Keratinocyte (primary cell): ENCODE results near the gene MBD3L1.

Source experiments
- CTCF ChIP-seq, 3 experiments: IDR thresholded peaks in 1 of 3; conservative IDR thresholded peaks in 1 of 3; optimal IDR thresholded peaks in 1 of 3; 2 replicates in 2 of 3; 3 replicates in 1 of 3; pipeline versions ENCODE3 to v1.5.1; 2011; ENCODE audit warnings: low read length in 3 of 3, mild to moderate bottlenecking in 3 of 3, moderate library complexity in 2 of 3, control low read depth in 1 of 3, inconsistent platforms in 1 of 3; ENCODE audit not compliant: insufficient read depth in 2 of 3; ENCODE audit errors: extremely low read depth in 1 of 3
- EZH2 ChIP-seq: IDR thresholded peaks from one replicate; pipeline ENCODE4 v1.6.1; 2012; ENCODE audit warnings: inconsistent platforms, mild to moderate bottlenecking, low read length, moderate library complexity

- TF ChIP-seq CTCF (optimal IDR thresholded peaks at IDR 0.05 in 1 of 3, IDR thresholded peaks at IDR 0.05 in 1 of 3, conservative IDR thresholded peaks at IDR 0.05 in 1 of 3; ENCODE audit: extremely low read depth in 1 of 3, insufficient read depth in 2 of 3, low read length in 3 of 3) (no peak), EZH2 (no peak)
Measured at GRCh38 chr19:8880868-8881488, 48.8 kb downstream of the MBD3L1 start.
